ENCODE results near the gene CTDNEP1. TPM values are rescaled to one million over a fixed set of nuclear protein-coding genes. Genes with fewer than 3 reads are reported as not detected.
A peak's percentile ranks its signal among the peaks of the same experiment; 100 is the strongest.

CTDNEP1 gene
- total and polyA plus RNA-seq, 7 experiments from 2014 or later = 38.3 to 173 (median 120) TPM

GRCh38 chr17:7262935-7263800 is 11.6 kb upstream of the CTDNEP1 start:
- DNase-seq = peak in 1 of 9 donors; percentile 26
- peaks cover 18 to 32% (median 28%) of the 10 kb centered on the region in 7 donors for H3K4me1 Mint-ChIP-seq
- ChIA-PET POLR2A (interaction anchor here (0.6 to 1.2 kb wide), 5 partner anchors 11 to 320 kb away, joined by 3 to 4 read pairs (median 4); partner anchors contain the start of genes ACAP1 and MPDU1), CTCF (interaction anchor here (0.6 kb wide), 1 partner anchor 12 kb away, joined by 3 read pairs; no protein-coding TSS in a partner anchor)
- peaks cover 0 to 5% (median 0%) of the 10 kb centered on the region in 5 donors for H3K36me3 Mint-ChIP-seq
- H3K4me3 Mint-ChIP-seq = peak overlapping the region; percentile 69 to 90 (median 84)
- H3K27me3 ChIP-seq (ENCODE audit: control insufficient read depth in 2 of 2, insufficient read depth in 2 of 2, low read length in 2 of 2) = no peaks in the 10 kb centered on the region
- peak overlapping the region; percentile 39 for H3K4me3 ChIP-seq (ENCODE audit: low read length)
- H3K36me3 ChIP-seq (ENCODE audit: control insufficient read depth in 2 of 3, insufficient read depth in 3 of 3, low read length in 3 of 3) = peaks cover 0 to 11% (median 0%) of the 10 kb centered on the region in 3 experiments
- peaks cover 13 to 19% of the 10 kb centered on the region in 2 donors for H3K4me1 ChIP-seq (ENCODE audit: control insufficient read depth in 2 of 2, insufficient read depth in 2 of 2, low read length in 2 of 2)
- no peaks in the 10 kb centered on the region for H3K9me3 ChIP-seq (ENCODE audit: control insufficient read depth in 2 of 3, low read length in 3 of 3)
- intact Hi-C loops (cut with micrococcal nuclease) = loop anchor here in 1 of 2 donors (1.0 kb wide), 1 partner anchor 25 kb away; no protein-coding TSS in a partner anchor
- peak overlapping the region; percentile 0 to 84 (median 70) for H3K27ac Mint-ChIP-seq
- no peak overlapping the region for H3K27ac ChIP-seq (ENCODE audit: low read depth, low read length)
- H3K27me3 Mint-ChIP-seq = peaks cover 0 to 36% (median 15%) of the 10 kb centered on the region in 5 donors
- H3K9me3 Mint-ChIP-seq = peaks cover 0 to 2% (median 0%) of the 10 kb centered on the region in 11 donors
- peak; percentile 29 for ATAC-seq

DNA sequence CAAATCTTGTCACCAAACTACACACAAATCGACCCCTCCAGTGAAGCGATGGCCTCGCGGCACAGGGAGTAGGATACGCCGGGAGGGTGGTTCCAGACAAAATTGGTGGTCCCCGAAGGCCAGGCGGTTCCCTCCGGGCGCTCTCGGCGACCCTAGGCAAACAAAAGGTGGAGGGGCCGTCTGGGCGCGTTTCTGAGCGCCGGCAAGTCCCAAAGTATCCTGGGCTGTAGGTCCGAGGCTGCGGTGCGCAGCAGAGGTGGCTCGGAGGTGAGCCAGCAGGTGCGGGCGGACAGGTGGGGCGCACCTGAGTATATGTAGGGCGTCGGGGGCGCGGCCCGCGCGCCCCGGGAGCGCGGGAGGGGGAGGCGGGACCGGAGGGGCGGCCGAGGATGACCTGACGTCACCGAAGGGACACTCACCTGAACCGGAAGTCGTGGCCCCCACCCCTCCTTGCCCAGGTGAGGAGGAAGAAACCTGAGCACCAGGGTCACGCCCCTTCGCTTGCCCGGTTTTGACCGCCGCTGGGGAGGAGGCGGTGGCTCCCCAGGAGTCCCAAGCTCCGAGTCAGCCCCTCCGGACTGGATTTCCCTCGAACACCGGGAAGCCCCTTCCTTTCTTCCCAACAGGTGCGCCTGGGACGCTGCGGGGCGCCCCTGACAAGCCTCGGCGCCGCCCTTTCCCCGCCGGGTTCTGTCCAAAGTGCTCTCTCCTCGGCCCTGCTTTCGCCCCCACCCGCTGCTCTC is 10.8 kb upstream of the CTDNEP1 start, which contains the start of gene CLDN7:
Gene CLDN7 (minus strand): TSS at position 287 of the 743 bp plus-strand sequence. CDS start 435 bp downstream, outside the sequence.
- H3K9me3 Mint-ChIP-seq = peaks cover 0 to 2% (median 0%) of the 10 kb centered on the region in 11 donors
- ATAC-seq (no peak), DNase-seq (no peak)
- peaks cover 13 to 19% of the 10 kb centered on the region in 2 donors for H3K4me1 ChIP-seq (ENCODE audit: control insufficient read depth in 2 of 2, insufficient read depth in 2 of 2, low read length in 2 of 2)
- POLR2A ChIA-PET = interaction anchor here (1.2 kb wide), 2 partner anchors 34 to 46 kb away, joined by 3 to 4 read pairs; no protein-coding TSS in a partner anchor
- peaks cover 0 to 36% (median 15%) of the 10 kb centered on the region in 5 donors for H3K27me3 Mint-ChIP-seq
- H3K27me3 ChIP-seq (ENCODE audit: control insufficient read depth in 2 of 2, insufficient read depth in 2 of 2, low read length in 2 of 2) = no peaks in the 10 kb centered on the region
- H3K36me3 ChIP-seq (ENCODE audit: control insufficient read depth in 2 of 3, insufficient read depth in 3 of 3, low read length in 3 of 3) = peaks cover 0 to 14% (median 0%) of the 10 kb centered on the region in 3 experiments
- CTCF ChIA-PET = no interaction called here
- H3K4me3 ChIP-seq (ENCODE audit: low read length) = peak within 1 kb of the TSS; percentile 59
- intact Hi-C loops (cut with micrococcal nuclease) = no loop called here
- H3K36me3 Mint-ChIP-seq = peaks cover 0 to 5% (median 0%) of the 10 kb centered on the region in 5 donors
- peak within 1 kb of the TSS; percentile 29 to 84 (median 70) for H3K27ac Mint-ChIP-seq
- peaks cover 18 to 32% (median 28%) of the 10 kb centered on the region in 7 donors for H3K4me1 Mint-ChIP-seq
- peak within 1 kb of the TSS; percentile 71 to 90 (median 84) for H3K4me3 Mint-ChIP-seq
- peak within 1 kb of the TSS; percentile 68 for H3K27ac ChIP-seq (ENCODE audit: low read depth, low read length)
- H3K9me3 ChIP-seq (ENCODE audit: control insufficient read depth in 2 of 3, low read length in 3 of 3) = no peaks in the 10 kb centered on the region

DNA sequence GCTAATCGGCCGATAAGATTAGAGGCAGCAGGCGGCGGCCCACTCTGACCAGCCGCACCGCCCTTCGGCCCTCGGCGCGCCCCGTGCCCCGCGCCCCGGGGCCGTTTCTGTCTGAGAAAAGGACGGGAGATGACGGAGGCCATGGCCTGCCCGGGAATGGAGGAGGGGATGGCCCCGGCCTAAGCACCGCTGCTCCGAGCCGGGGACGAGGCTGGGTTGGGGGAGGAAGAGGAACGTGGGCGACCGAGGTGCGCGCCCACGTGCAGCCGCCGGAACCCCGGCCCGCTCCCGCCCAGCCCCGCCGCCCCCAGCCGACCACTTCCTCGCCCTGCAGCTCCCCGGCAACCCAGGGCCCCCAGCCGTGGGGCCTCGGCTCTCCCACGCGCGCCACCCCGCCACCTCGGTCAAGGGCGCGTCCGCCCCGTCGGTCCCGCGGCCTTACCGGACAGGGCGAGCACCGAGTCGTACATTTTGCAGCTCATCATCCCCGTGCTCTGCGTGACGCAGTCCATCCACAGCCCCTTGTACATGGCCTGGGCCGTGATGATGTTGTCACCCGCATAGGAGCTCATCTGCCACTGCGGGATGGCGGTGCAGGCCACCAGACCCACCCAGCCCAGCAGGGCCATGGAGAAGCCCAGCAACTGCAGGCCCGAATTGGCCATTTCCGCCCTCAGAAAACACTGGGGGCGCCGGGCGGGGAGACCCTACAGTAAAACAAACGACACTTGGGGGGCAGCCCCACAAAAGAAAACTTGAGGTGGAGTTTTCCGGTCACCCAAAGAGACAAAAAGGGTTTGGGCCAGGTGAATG is 10.1 kb upstream of the CTDNEP1 start:
- peak in 1 of 9 donors; percentile 34 for DNase-seq
- H3K9me3 Mint-ChIP-seq = peaks cover 0 to 2% (median 0%) of the 10 kb centered on the region in 11 donors
- Histone ChIP-seq H3K36me3 (ENCODE audit: control insufficient read depth in 2 of 3, insufficient read depth in 3 of 3, low read length in 3 of 3) (peaks cover 0 to 22% (median 0%) of the 10 kb centered on the region in 3 experiments), H3K27me3 (ENCODE audit: control insufficient read depth in 2 of 2, insufficient read depth in 2 of 2, low read length in 2 of 2) (no peaks in the 10 kb centered on the region), H3K9me3 (ENCODE audit: control insufficient read depth in 2 of 3, low read length in 3 of 3) (no peaks in the 10 kb centered on the region), H3K27ac (ENCODE audit: low read depth, low read length) (peak overlapping the region; percentile 68), H3K4me3 (ENCODE audit: low read length) (peak overlapping the region; percentile 59), H3K4me1 (ENCODE audit: control insufficient read depth in 2 of 2, insufficient read depth in 2 of 2, low read length in 2 of 2) (peaks cover 13 to 19% of the 10 kb centered on the region in 2 donors)
- H3K4me3 Mint-ChIP-seq = peak overlapping the region; percentile 65 to 87 (median 76)
- CTCF ChIA-PET = no interaction called here
- POLR2A ChIA-PET = interaction anchor here (0.7 to 1.2 kb wide), 4 partner anchors 21 to 175 kb away, joined by 3 to 5 read pairs (median 4); no protein-coding TSS in a partner anchor
- peaks cover 0 to 32% (median 14%) of the 10 kb centered on the region in 5 donors for H3K27me3 Mint-ChIP-seq
- intact Hi-C loops (cut with micrococcal nuclease) = loop anchor here (1.0 kb wide), 2 partner anchors 9 to 20 kb away; partner anchors contain the start of genes ELP5 (in 1 of the 2) and SLC2A4 (in 1 of the 2)
- H3K27ac Mint-ChIP-seq = peak overlapping the region in 8 of 9 donors; percentile 29 to 68 (median 54)
- H3K36me3 Mint-ChIP-seq = peaks cover 0 to 9% (median 2%) of the 10 kb centered on the region in 5 donors
- peaks cover 18 to 32% (median 28%) of the 10 kb centered on the region in 7 donors for H3K4me1 Mint-ChIP-seq
- peak; percentile 58 for ATAC-seq

DNA sequence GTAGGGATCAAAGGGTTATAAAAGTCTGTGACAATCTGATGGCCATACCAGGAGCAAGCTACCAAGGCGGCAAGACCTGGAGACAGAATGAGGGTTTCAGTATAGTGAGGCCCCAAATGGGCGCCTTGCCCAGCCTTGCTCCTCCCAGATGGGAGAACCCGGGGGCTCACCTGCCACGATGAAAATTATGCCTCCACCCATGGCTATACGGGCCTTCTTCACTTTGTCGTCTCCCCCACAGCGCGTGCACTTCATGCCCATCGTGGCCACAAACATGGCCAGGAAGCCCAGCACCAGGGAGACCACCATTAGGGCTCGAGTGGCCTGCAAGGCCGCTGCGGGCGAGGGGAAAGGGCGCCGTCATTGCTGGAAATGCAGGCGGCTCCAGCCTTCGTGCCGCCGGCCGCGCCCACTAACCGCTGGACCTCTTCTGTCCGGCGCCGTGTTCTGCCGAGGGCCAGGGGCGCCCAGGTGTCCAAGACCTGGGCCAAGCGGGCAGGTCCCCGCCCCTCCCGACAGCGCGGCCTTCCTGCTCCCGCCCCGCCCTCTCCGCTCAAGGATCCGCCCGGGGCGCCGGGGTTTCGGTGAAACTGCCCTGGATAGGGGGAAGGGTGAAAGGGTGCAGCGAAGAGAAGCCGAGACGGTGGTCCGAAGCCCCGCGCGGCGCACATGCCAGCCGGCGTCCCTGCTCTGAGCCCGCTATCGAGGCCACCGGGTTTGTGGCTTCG is 9.3 kb upstream of the CTDNEP1 start:
- Histone ChIP-seq H3K9me3 (ENCODE audit: control insufficient read depth in 2 of 3, low read length in 3 of 3) (no peaks in the 10 kb centered on the region), H3K27ac (ENCODE audit: low read depth, low read length) (peak overlapping the region; percentile 68), H3K4me3 (ENCODE audit: low read length) (peak overlapping the region; percentile 59), H3K27me3 (ENCODE audit: control insufficient read depth in 2 of 2, insufficient read depth in 2 of 2, low read length in 2 of 2) (no peaks in the 10 kb centered on the region), H3K36me3 (ENCODE audit: control insufficient read depth in 2 of 3, insufficient read depth in 3 of 3, low read length in 3 of 3) (peaks cover 0 to 29% (median 0%) of the 10 kb centered on the region in 3 experiments), H3K4me1 (ENCODE audit: control insufficient read depth in 2 of 2, insufficient read depth in 2 of 2, low read length in 2 of 2) (peaks cover 13 to 19% of the 10 kb centered on the region in 2 donors)
- Mint-ChIP-seq H3K36me3 (peaks cover 0 to 13% (median 6%) of the 10 kb centered on the region in 5 donors), H3K27me3 (peaks cover 0 to 30% (median 14%) of the 10 kb centered on the region in 5 donors), H3K27ac (peak overlapping the region in 7 of 9 donors; percentile 42 to 75 (median 68)), H3K9me3 (peaks cover 0 to 2% (median 0%) of the 10 kb centered on the region in 11 donors), H3K4me3 (peak overlapping the region; percentile 49 to 87 (median 73)), H3K4me1 (peaks cover 18 to 36% (median 28%) of the 10 kb centered on the region in 7 donors)
- ChIA-PET CTCF (interaction anchor here (0.6 kb wide), 1 partner anchor 670 kb away, joined by 3 read pairs; no protein-coding TSS in a partner anchor), POLR2A (interaction anchor here (0.7 to 1.2 kb wide), 4 partner anchors 21 to 176 kb away, joined by 3 to 5 read pairs (median 4); partner anchors contain the start of gene ACAP1)
- ATAC-seq (peak; percentile 63), DNase-seq (peak in 1 of 9 donors; percentile 28)
- intact Hi-C loops (cut with micrococcal nuclease) = loop anchor here (1.0 kb wide), 2 partner anchors 9 to 20 kb away; partner anchors contain the start of genes ELP5 (in 1 of the 2) and SLC2A4 (in 1 of the 2)

DNA sequence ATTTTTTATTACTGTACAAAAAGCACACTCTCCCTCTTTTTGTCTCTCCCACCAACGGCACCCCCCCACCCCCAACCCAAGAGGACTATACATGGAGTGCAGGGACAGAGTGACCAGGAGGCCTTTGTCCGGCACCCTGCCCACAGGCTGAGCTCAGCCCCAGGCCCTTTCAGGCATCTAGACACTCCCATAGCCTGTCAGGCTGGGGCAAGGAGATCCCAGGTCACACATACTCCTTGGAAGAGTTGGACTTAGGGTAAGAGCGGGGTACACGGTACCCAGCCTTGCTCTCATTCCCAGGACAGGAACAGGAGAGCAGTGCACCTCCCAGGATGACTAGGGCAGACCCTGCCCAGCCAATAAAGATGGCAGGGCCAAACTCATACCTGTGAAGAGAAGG is 8.6 kb upstream of the CTDNEP1 start:
- ATAC-seq (no peak), DNase-seq (no peak)
- Mint-ChIP-seq H3K27me3 (peaks cover 0 to 30% (median 14%) of the 10 kb centered on the region in 5 donors), H3K4me3 (peak overlapping the region in 9 of 10 donors; percentile 32 to 87 (median 68)), H3K9me3 (peaks cover 0 to 2% (median 0%) of the 10 kb centered on the region in 11 donors), H3K27ac (peak overlapping the region in 7 of 9 donors; percentile 41 to 75 (median 58)), H3K4me1 (peaks cover 18 to 36% (median 28%) of the 10 kb centered on the region in 7 donors), H3K36me3 (peaks cover 0 to 13% (median 6%) of the 10 kb centered on the region in 5 donors)
- Histone ChIP-seq H3K27me3 (ENCODE audit: control insufficient read depth in 2 of 2, insufficient read depth in 2 of 2, low read length in 2 of 2) (no peaks in the 10 kb centered on the region), H3K4me3 (ENCODE audit: low read length) (no peak overlapping the region), H3K27ac (ENCODE audit: low read depth, low read length) (peak overlapping the region; percentile 68), H3K36me3 (ENCODE audit: control insufficient read depth in 2 of 3, insufficient read depth in 3 of 3, low read length in 3 of 3) (peaks cover 0 to 36% (median 0%) of the 10 kb centered on the region in 3 experiments), H3K9me3 (ENCODE audit: control insufficient read depth in 2 of 3, low read length in 3 of 3) (no peaks in the 10 kb centered on the region), H3K4me1 (ENCODE audit: control insufficient read depth in 2 of 2, insufficient read depth in 2 of 2, low read length in 2 of 2) (peaks cover 13 to 19% of the 10 kb centered on the region in 2 donors)
- ChIA-PET POLR2A (interaction anchor here (0.9 to 1.2 kb wide), 3 partner anchors 46 to 76 kb away, joined by 4 read pairs; partner anchors contain the start of gene ACAP1), CTCF (interaction anchor here (1.5 kb wide), 1 partner anchor 36 kb away, joined by 4 read pairs; no protein-coding TSS in a partner anchor)
- intact Hi-C loops (cut with micrococcal nuclease) = no loop called here

Measured in naive thymus-derived CD4-positive, alpha-beta T cell (primary cell).